HG03135 (cell line): ENCODE results near the gene CLMN.

Experiments used
- ATAC-seq: cut with Tn5 transposase; IDR thresholded peaks from one replicate; pipeline ENCODE4 v1.9.1; 2021; ENCODE audit warnings: mild to moderate bottlenecking, moderate library complexity; ENCODE audit not compliant: unreplicated experiment

Gene CLMN

GRCh38 chr14:95174184-95174792 lies 145.4 kb downstream of the CLMN start:
- ATAC-seq: no peak

- ATAC-seq: no peak
Observed at GRCh38 chr14:95173518-95173917, 146.2 kb downstream of the CLMN start.

GRCh38 chr14:95167177-95167576 lies 152.5 kb downstream of the CLMN start:
- ATAC-seq: no peak

GRCh38 chr14:95165517-95165916 lies 154.2 kb downstream of the CLMN start:
- ATAC-seq: no peak

GRCh38 chr14:95164506-95164905 lies 155.2 kb downstream of the CLMN start:
- no peak for ATAC-seq

- ATAC-seq: no peak
Observed at GRCh38 chr14:95163666-95164065, 156.0 kb downstream of the CLMN start.

- ATAC-seq: no peak
Observed at GRCh38 chr14:95163132-95163531, 156.6 kb downstream of the CLMN start.

GRCh38 chr14:95162641-95163040 lies 157.1 kb downstream of the CLMN start:
- ATAC-seq: no peak

GRCh38 chr14:95157327-95158189 lies 162.2 kb downstream of the CLMN start, which contains the start of gene DICER1:
Gene DICER1, minus strand, starts transcription at chr14:95157529. Its CDS starts 24,071 bp downstream, at chr14:95133458.
- peak; percentile 70 for ATAC-seq

GRCh38 chr14:95157048-95157326 lies 162.7 kb downstream of the CLMN start:
- peak; percentile 26 for ATAC-seq

- ATAC-seq: peak; percentile 41
Observed at GRCh38 chr14:95156161-95157047, 163.3 kb downstream of the CLMN start.

- no peak for ATAC-seq
Observed at GRCh38 chr14:95155045-95155444, 164.7 kb downstream of the CLMN start.

GRCh38 chr14:95153866-95154265 lies 165.8 kb downstream of the CLMN start:
- ATAC-seq: no peak

- no peak for ATAC-seq
Observed at GRCh38 chr14:95151561-95151960, 168.1 kb downstream of the CLMN start.

- no peak for ATAC-seq
Observed at GRCh38 chr14:95150910-95151309, 168.8 kb downstream of the CLMN start.

- ATAC-seq: no peak
Observed at GRCh38 chr14:95149441-95149840, 170.3 kb downstream of the CLMN start.

- no peak for ATAC-seq
Observed at GRCh38 chr14:95147597-95147996, 172.1 kb downstream of the CLMN start.

- no peak for ATAC-seq
Observed at GRCh38 chr14:95146079-95146771, 173.5 kb downstream of the CLMN start.

GRCh38 chr14:95144849-95145248 lies 174.9 kb downstream of the CLMN start:
- no peak for ATAC-seq

- no peak for ATAC-seq
Observed at GRCh38 chr14:95143808-95144620, 175.7 kb downstream of the CLMN start.
